Stimulated activated CD8-positive, alpha-beta memory T cell treated with anti-CD3 and anti-CD28 coated beads, Interleukin-4, amount 100 ng/mL, for 48 hours (primary cell): Measurements from ENCODE around the gene SYTL4.

Experiments
- DNase-seq: peaks from one replicate; pipeline ENCODE4 v3.0.0-alpha.2; 2020

SYTL4 gene

GRCh38 chrX:100647095-100647494 lies 84.8 kb downstream of the SYTL4 start:
- no peak for DNase-seq

GRCh38 chrX:100645106-100645505 lies 86.8 kb downstream of the SYTL4 start:
- DNase-seq, result no peak

- DNase-seq, result no peak
These were observed 87.7 kb downstream of the SYTL4 start, which contains the start of gene SRPX2 for GRCh38 chrX:100643956-100644860. TSS of gene SRPX2 (plus strand) at chrX:100644199. CDS start at chrX:100646323, 2,124 bp downstream.

GRCh38 chrX:100643212-100643611 lies 88.7 kb downstream of the SYTL4 start:
- no peak for DNase-seq

GRCh38 chrX:100642290-100642689 lies 89.6 kb downstream of the SYTL4 start:
- DNase-seq, result no peak

- DNase-seq, result peak; percentile 80
These were observed 95.5 kb downstream of the SYTL4 start, which contains the start of gene TSPAN6 for GRCh38 chrX:100636321-100636991. TSS of gene TSPAN6 (minus strand) at chrX:100636806. CDS start at chrX:100636694, 112 bp downstream.

GRCh38 chrX:100635989-100636320 lies 96.0 kb downstream of the SYTL4 start:
- no peak for DNase-seq

- DNase-seq, result no peak
These were observed 96.9 kb downstream of the SYTL4 start for GRCh38 chrX:100635040-100635439.

- DNase-seq, result no peak
These were observed 105.9 kb downstream of the SYTL4 start for GRCh38 chrX:100625985-100626491.
